Effector memory CD8-positive, alpha-beta T cell (primary cell): ENCODE data around the gene RAVER1.

ENCODE experiments used
- ATAC-seq: fragments of 150-1000 bp; cut with Tn5 transposase; replicated peaks from 2 replicates; pipeline ENCODE4 v1.10.0; 2021; ENCODE audit warnings: mild to moderate bottlenecking, moderate library complexity
- DNase-seq, 3 experiments: peaks; one replicate each; pipeline ENCODE4 v3.0.0; 2021
- H3K27ac Mint-ChIP-seq, 2 donors: one replicate each; pipeline ENCODE4 v1.8.0; 2022; ENCODE audit warnings: mild to moderate bottlenecking in 2 of 2, mixed read lengths in 2 of 2, moderate library complexity in 2 of 2
- H3K27me3 Mint-ChIP-seq, 2 donors: one replicate each; pipeline ENCODE4 v1.8.0; 2022; ENCODE audit warnings: mixed read lengths in 2 of 2
- H3K36me3 Mint-ChIP-seq: one replicate; pipeline ENCODE4 v1.8.0; 2022; ENCODE audit warnings: mild to moderate bottlenecking, moderate library complexity, mixed read lengths; ENCODE audit not compliant: insufficient read depth
- H3K4me1 Mint-ChIP-seq, 2 donors: one replicate each; pipeline ENCODE4 v1.8.0; 2022; ENCODE audit warnings: low read depth in 2 of 2, mixed read lengths in 2 of 2
- H3K4me3 Mint-ChIP-seq, 2 donors: one replicate each; pipeline ENCODE4 v1.8.0; 2022; ENCODE audit warnings: mild to moderate bottlenecking in 2 of 2, mixed read lengths in 2 of 2, moderate library complexity in 2 of 2
- H3K9me3 Mint-ChIP-seq, 2 donors: one replicate each; pipeline ENCODE4 v1.8.0; 2022; ENCODE audit warnings: mixed read lengths in 2 of 2

The RAVER1 gene

DNA sequence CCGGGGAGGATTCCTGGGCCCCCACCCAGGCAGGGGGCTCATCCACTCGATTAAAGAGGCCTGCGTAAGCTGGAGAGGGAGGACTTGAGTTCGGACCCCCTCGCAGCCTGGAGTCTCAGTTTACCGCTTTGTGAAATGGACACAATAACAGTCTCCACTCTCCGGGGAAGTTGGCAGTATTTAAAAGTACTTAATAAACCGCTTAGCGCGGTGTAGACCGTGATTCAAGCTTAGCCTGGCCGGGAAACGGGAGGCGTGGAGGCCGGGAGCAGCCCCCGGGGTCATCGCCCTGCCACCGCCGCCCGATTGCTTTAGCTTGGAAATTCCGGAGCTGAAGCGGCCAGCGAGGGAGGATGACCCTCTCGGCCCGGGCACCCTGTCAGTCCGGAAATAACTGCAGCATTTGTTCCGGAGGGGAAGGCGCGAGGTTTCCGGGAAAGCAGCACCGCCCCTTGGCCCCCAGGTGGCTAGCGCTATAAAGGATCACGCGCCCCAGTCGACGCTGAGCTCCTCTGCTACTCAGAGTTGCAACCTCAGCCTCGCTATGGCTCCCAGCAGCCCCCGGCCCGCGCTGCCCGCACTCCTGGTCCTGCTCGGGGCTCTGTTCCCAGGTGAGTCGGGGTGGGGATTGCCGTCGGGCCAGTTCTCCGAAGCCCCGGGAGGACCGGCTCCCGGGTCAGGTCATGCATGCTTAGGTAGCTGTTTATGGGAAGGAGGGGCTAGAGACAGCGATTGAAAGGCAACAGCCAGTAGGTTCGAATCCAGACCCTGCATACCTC is 62.5 kb downstream of the RAVER1 start, which contains the start of gene ICAM1:
Gene ICAM1, plus strand, starts transcription at position 505 of the 779 bp plus-strand sequence. Its CDS starts 40 bp downstream, at position 545.
- peak; percentile 70 to 72 (median 72) for DNase-seq
- Mint-ChIP-seq H3K27ac (peak within 1 kb of the TSS; percentile 95 to 98), H3K27me3 (no peaks in the 10 kb centered on the region), H3K4me3 (peak within 1 kb of the TSS; percentile 89), H3K4me1 (peaks cover 31 to 33% of the 10 kb centered on the region in 2 donors), H3K36me3 (peaks cover 56% of the 10 kb centered on the region), H3K9me3 (no peaks in the 10 kb centered on the region)
- peak; percentile 56 for ATAC-seq

GRCh38 chr19:10270180-10270615 is 63.1 kb downstream of the RAVER1 start:
- H3K27ac Mint-ChIP-seq = peak overlapping the region; percentile 95 to 98
- peaks cover 31 to 33% of the 10 kb centered on the region in 2 donors for H3K4me1 Mint-ChIP-seq
- no peaks in the 10 kb centered on the region for H3K9me3 Mint-ChIP-seq
- peak overlapping the region; percentile 89 for H3K4me3 Mint-ChIP-seq
- no peaks in the 10 kb centered on the region for H3K27me3 Mint-ChIP-seq
- peak; percentile 76 to 80 (median 78) for DNase-seq
- peak; percentile 71 for ATAC-seq
- peaks cover 50% of the 10 kb centered on the region for H3K36me3 Mint-ChIP-seq

GRCh38 chr19:10269333-10270179 is 63.8 kb downstream of the RAVER1 start:
- Mint-ChIP-seq H3K4me1 (peaks cover 31 to 33% of the 10 kb centered on the region in 2 donors), H3K9me3 (no peaks in the 10 kb centered on the region), H3K27me3 (no peaks in the 10 kb centered on the region), H3K27ac (peak overlapping the region; percentile 95 to 98), H3K36me3 (peaks cover 44% of the 10 kb centered on the region), H3K4me3 (peak overlapping the region; percentile 89)
- DNase-seq (peak; percentile 90 to 94 (median 90)), ATAC-seq (peak; percentile 67)

- no peak for ATAC-seq
- H3K27me3 Mint-ChIP-seq = no peaks in the 10 kb centered on the region
- H3K36me3 Mint-ChIP-seq = peaks cover 38% of the 10 kb centered on the region
- no peak overlapping the region for H3K4me3 Mint-ChIP-seq
- DNase-seq = no peak
- no peaks in the 10 kb centered on the region for H3K9me3 Mint-ChIP-seq
- no peak overlapping the region for H3K27ac Mint-ChIP-seq
- H3K4me1 Mint-ChIP-seq = peaks cover 29 to 30% of the 10 kb centered on the region in 2 donors
Observed at GRCh38 chr19:10268071-10268470, 65.3 kb downstream of the RAVER1 start.

GRCh38 chr19:10266706-10267105 is 66.6 kb downstream of the RAVER1 start:
- no peak overlapping the region for H3K27ac Mint-ChIP-seq
- peaks cover 31% of the 10 kb centered on the region for H3K36me3 Mint-ChIP-seq
- DNase-seq (no peak), ATAC-seq (no peak)
- no peaks in the 10 kb centered on the region for H3K27me3 Mint-ChIP-seq
- no peaks in the 10 kb centered on the region for H3K9me3 Mint-ChIP-seq
- no peak overlapping the region for H3K4me3 Mint-ChIP-seq
- H3K4me1 Mint-ChIP-seq = peaks cover 20 to 21% of the 10 kb centered on the region in 2 donors
